Stimulated activated CD4-positive, alpha-beta T cell treated with anti-CD3 and anti-CD28 coated beads, Interleukin-12 subunit alpha, Interleukin-12 subunit beta, amount 100 ng/mL, for 24 hours (primary cell): ENCODE data around the gene BAG1.

Source experiments
- DNase-seq, 2 experiments: peaks; one replicate each; pipeline ENCODE4 v3.0.0-alpha.2; 2020; ENCODE audit warnings: low read depth in 2 of 2

Gene BAG1

DNA sequence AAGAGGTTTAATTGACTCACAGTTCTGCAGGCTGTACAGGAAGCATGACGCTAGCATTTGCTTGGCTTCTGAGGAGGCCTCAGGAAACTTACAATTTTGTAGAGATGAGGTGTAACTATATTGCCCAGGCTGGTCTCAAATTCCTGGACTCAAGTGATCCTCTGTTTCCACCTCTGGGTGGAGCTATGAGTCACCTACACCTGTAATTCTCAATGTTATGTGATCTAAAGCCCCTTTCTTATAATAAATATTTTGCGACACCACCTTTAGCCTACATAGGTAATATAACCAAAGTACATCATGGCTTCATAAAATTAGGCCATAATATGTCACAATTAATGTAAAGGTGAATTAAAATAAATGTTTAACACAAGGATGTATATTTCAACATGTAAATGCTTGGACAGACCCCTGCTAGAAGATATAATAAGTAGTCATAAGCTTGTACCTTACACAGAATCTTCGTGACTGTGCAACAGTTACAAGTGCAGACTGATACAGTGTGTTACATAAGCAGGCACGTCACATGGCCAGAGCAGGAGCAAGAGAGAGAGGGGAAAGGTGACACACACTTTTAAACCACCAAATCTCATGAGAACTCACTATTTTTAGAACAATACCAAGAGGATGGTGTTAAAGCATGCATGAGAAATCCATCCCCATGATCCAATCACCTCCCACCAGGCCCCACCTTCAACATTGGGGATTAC is 54.3 kb downstream of the BAG1 start:
- DNase-seq, result no peak

DNA sequence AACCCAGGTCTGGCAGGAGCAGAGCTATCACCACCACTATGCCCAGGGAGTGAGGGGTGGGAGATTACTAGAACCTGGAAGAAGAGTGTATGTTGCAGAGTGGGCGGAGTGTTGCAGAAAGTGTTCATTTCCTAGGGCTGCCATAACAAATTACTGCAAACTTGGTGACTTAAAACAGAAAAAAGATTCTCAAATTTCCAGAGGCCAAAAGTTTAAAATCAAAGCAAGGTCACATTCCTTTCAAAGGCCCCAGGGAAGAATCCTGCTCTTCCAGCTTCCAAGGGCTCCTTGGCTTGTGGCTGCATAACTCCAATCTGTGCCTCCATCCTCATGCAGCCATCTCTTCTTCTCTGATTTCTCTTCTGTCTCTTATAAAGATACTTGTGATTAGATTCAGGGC is 55.1 kb downstream of the BAG1 start:
- DNase-seq, result no peak

DNA sequence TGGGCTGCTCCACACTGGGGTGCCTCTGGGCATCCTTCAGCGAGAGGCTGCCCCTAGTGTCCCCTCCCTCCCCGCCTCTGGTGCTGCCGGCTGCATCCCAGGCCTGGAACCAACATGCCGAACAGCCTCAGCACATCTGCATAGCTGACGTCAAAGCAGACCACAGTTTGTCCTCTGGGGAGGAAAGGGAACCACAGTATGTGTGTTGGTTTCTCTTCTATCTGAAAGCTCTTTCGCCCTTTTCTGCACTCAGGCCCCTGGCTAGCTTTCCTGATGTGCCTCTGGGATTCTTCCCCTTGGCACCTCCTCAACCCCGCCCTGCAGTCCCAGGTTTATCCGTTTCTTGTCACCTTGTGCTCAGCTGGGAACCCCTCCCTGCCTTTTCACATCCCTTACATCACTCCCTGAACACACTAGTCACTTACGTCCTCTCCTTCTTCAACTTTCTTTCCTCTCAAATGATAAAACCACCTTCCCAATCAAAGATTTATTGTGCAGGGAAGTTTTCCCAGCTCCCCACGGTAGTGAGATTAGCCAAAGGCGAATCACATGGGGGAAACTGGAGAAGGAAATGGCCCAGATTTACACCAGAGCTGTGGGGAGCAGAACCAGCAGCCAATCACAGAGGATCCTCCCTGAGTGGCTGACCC is 61.8 kb downstream of the BAG1 start:
- no peak for DNase-seq
